HepG2 (cell line): Measurements from ENCODE around the gene JAG1. TPM values are rescaled to one million over a fixed set of nuclear protein-coding genes. Genes with fewer than 3 reads are reported as not detected.
A peak's percentile ranks its signal among the peaks of the same experiment; 100 is the strongest.

Source experiments
- IRF2 ChIP-seq: IDR thresholded peaks from 2 replicates; pipeline ENCODE4 v1.6.1; 2018; ENCODE audit warnings: missing genetic modification reagents, missing compliant biosample characterization
- NCOR1 ChIP-seq: fragments of 200-600 bp; sonication (generic); IDR thresholded peaks from 2 replicates; pipeline ENCODE4 v1.7.0; 2017; ENCODE audit warnings: antibody characterized with exemption, low read length, borderline replicate concordance
- RFX1 ChIP-seq: fragments of 450-650 bp; IDR thresholded peaks from 2 replicates; pipeline ENCODE4 v1.6.1; 2017
- SRSF4 ChIP-seq: fragments of 200-400 bp; formaldehyde crosslinking; IDR thresholded peaks from one replicate; pipeline ENCODE4 v1.6.1; 2018; ENCODE audit warnings: mild to moderate bottlenecking, low read depth, low read length, moderate library complexity; ENCODE audit not compliant: poor library complexity, severe bottlenecking
- ZNF460 ChIP-seq: sonication (generic); formaldehyde crosslinking; IDR thresholded peaks from 2 replicates; pipeline ENCODE4 v1.5.1; 2020; ENCODE audit warnings: missing genetic modification reagents, mild to moderate bottlenecking, borderline replicate concordance
- ZNF781 ChIP-seq: sonication (generic); formaldehyde crosslinking; IDR thresholded peaks from 2 replicates; pipeline ENCODE4 v1.5.1; 2020; ENCODE audit warnings: borderline replicate concordance, mild to moderate bottlenecking, missing genetic modification reagents; ENCODE audit errors: not compliant biosample characterization
- polyA plus RNA-seq, 8 experiments: library from polyadenylated mRNA; depleted of rRNA in 3 of 8; stranded (reverse) in 7 of 8; unstranded in 1 of 8; fragments of >200 nt; fragmentation: Illumina TruSeq in 4 of 8; extraction: Trizol in 4 of 8; gene quantifications; 2 replicates each; pipeline versions ENCODE4 v1.2.1 to v1.2.3, GENCODE V29; 2011 to 2016; ENCODE audit warnings: low read depth in 4 of 8, missing spikeins in 1 of 8, mixed read lengths in 1 of 8; ENCODE audit not compliant: insufficient read depth in 1 of 8
- total RNA-seq, 5 experiments: library from RNA; depleted of rRNA; stranded (reverse); fragments of >200 nt; fragmentation: Illumina TruSeq; extraction: Trizol; gene quantifications; 2 replicates each; pipeline ENCODE4 v1.2.3, GENCODE V29; 2016; ENCODE audit warnings: low read depth in 1 of 5
- TF ChIP-seq, protein P1 (sequence below): sonication (generic); formaldehyde crosslinking; IDR thresholded peaks from 2 replicates; pipeline ENCODE4 v1.5.1; 2020; ENCODE audit warnings: missing genetic modification reagents, mild to moderate bottlenecking, borderline replicate concordance
- TF ChIP-seq, protein P2 (sequence below): sonication (generic); formaldehyde crosslinking; IDR thresholded peaks from 2 replicates; pipeline ENCODE4 v1.4.0; 2020; ENCODE audit warnings: missing genetic modification reagents; ENCODE audit errors: not compliant biosample characterization
- TF ChIP-seq, protein P3 (sequence below): IDR thresholded peaks from 2 replicates; pipeline ENCODE4 v1.6.1; 2012; ENCODE audit warnings: low read length, improper control_type of control experiment
- TF ChIP-seq, protein P4 (sequence below): sonication (generic); formaldehyde crosslinking; IDR thresholded peaks from 2 replicates; pipeline ENCODE4 v1.5.0; 2020; ENCODE audit warnings: mild to moderate bottlenecking, missing genetic modification reagents
- TF ChIP-seq, protein P5 (sequence below): sonication (generic); formaldehyde crosslinking; IDR thresholded peaks from 2 replicates; pipeline ENCODE4 v1.4.0; 2020; ENCODE audit warnings: mild to moderate bottlenecking, missing genetic modification reagents

Gene JAG1
- total and polyA plus RNA-seq, 2 of the 13 experiments (the other 11 are each of a cell fraction or from before 2014, with no cell fraction given), result 47.1 to 56.3 TPM

DNA sequence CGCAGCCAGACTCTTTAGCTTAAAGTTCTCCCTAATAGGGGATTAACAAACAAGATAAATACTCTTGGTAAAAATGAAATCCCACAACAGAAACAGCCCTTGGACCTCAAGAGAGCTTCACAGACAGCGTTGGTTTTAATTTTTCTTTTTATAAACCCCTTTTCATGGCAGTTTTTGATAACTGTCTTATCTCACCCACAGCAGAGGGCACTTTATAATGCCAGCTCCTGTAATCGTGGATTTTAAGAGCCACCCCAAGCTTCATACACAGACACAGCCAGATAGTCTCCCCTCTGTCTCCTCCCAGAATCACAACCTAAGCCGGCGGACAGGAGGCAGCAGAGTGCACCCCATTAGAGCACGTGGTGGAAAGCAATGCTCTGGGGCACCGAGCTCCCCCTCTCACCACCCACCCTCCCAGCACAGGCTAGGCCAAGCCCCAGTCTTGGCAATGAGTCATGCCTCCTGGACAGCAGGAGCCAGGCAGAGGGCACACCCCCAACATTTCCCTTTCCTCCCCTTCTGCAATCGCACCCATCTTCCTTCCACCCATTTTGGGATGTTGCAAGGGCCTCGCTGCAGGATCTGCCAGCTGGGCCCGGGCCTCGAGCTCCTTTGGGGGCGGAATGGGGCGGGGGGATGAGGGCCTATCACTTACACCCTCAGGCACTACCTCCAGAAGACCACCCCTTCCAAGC, 2.4 kb downstream of the JAG1 start (continued):
- TF ChIP-seq, protein P1, sequence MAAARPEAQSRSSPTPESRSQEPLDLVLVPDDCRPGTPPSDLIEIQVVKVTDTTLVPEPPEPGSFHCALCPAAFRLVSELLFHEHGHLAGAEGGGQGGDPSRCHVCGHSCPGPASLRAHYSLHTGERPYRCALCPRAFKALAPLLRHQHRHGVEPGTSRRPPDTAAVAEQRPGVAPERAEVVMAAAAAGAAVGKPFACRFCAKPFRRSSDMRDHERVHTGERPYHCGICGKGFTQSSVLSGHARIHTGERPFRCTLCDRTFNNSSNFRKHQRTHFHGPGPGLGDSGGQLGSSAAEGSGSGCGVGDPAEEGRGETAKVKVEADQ, result no peak
- TF ChIP-seq ZNF460 (CRISPR knock-in tag) (no peak), RFX1 (no peak), SRSF4 (no peak), ZNF781 (CRISPR knock-in tag) (peak; percentile 18), NCOR1 (peak; percentile 51; the same call in 1 of the 2 replicates), IRF2 (CRISPR knock-in tag) (peak; percentile 85)
- TF ChIP-seq, protein P2, sequence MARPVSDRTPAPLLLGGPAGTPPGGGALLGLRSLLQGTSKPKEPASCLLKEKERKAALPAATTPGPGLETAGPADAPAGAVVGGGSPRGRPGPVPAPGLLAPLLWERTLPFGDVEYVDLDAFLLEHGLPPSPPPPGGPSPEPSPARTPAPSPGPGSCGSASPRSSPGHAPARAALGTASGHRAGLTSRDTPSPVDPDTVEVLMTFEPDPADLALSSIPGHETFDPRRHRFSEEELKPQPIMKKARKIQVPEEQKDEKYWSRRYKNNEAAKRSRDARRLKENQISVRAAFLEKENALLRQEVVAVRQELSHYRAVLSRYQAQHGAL (CRISPR knock-in tag), result no peak
- TF ChIP-seq, protein P3, sequence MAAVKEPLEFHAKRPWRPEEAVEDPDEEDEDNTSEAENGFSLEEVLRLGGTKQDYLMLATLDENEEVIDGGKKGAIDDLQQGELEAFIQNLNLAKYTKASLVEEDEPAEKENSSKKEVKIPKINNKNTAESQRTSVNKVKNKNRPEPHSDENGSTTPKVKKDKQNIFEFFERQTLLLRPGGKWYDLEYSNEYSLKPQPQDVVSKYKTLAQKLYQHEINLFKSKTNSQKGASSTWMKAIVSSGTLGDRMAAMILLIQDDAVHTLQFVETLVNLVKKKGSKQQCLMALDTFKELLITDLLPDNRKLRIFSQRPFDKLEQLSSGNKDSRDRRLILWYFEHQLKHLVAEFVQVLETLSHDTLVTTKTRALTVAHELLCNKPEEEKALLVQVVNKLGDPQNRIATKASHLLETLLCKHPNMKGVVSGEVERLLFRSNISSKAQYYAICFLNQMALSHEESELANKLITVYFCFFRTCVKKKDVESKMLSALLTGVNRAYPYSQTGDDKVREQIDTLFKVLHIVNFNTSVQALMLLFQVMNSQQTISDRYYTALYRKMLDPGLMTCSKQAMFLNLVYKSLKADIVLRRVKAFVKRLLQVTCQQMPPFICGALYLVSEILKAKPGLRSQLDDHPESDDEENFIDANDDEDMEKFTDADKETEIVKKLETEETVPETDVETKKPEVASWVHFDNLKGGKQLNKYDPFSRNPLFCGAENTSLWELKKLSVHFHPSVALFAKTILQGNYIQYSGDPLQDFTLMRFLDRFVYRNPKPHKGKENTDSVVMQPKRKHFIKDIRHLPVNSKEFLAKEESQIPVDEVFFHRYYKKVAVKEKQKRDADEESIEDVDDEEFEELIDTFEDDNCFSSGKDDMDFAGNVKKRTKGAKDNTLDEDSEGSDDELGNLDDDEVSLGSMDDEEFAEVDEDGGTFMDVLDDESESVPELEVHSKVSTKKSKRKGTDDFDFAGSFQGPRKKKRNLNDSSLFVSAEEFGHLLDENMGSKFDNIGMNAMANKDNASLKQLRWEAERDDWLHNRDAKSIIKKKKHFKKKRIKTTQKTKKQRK, result no peak
- TF ChIP-seq, protein P4, sequence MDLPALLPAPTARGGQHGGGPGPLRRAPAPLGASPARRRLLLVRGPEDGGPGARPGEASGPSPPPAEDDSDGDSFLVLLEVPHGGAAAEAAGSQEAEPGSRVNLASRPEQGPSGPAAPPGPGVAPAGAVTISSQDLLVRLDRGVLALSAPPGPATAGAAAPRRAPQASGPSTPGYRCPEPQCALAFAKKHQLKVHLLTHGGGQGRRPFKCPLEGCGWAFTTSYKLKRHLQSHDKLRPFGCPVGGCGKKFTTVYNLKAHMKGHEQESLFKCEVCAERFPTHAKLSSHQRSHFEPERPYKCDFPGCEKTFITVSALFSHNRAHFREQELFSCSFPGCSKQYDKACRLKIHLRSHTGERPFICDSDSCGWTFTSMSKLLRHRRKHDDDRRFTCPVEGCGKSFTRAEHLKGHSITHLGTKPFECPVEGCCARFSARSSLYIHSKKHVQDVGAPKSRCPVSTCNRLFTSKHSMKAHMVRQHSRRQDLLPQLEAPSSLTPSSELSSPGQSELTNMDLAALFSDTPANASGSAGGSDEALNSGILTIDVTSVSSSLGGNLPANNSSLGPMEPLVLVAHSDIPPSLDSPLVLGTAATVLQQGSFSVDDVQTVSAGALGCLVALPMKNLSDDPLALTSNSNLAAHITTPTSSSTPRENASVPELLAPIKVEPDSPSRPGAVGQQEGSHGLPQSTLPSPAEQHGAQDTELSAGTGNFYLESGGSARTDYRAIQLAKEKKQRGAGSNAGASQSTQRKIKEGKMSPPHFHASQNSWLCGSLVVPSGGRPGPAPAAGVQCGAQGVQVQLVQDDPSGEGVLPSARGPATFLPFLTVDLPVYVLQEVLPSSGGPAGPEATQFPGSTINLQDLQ (CRISPR knock-in tag), result no peak
- TF ChIP-seq, protein P5, sequence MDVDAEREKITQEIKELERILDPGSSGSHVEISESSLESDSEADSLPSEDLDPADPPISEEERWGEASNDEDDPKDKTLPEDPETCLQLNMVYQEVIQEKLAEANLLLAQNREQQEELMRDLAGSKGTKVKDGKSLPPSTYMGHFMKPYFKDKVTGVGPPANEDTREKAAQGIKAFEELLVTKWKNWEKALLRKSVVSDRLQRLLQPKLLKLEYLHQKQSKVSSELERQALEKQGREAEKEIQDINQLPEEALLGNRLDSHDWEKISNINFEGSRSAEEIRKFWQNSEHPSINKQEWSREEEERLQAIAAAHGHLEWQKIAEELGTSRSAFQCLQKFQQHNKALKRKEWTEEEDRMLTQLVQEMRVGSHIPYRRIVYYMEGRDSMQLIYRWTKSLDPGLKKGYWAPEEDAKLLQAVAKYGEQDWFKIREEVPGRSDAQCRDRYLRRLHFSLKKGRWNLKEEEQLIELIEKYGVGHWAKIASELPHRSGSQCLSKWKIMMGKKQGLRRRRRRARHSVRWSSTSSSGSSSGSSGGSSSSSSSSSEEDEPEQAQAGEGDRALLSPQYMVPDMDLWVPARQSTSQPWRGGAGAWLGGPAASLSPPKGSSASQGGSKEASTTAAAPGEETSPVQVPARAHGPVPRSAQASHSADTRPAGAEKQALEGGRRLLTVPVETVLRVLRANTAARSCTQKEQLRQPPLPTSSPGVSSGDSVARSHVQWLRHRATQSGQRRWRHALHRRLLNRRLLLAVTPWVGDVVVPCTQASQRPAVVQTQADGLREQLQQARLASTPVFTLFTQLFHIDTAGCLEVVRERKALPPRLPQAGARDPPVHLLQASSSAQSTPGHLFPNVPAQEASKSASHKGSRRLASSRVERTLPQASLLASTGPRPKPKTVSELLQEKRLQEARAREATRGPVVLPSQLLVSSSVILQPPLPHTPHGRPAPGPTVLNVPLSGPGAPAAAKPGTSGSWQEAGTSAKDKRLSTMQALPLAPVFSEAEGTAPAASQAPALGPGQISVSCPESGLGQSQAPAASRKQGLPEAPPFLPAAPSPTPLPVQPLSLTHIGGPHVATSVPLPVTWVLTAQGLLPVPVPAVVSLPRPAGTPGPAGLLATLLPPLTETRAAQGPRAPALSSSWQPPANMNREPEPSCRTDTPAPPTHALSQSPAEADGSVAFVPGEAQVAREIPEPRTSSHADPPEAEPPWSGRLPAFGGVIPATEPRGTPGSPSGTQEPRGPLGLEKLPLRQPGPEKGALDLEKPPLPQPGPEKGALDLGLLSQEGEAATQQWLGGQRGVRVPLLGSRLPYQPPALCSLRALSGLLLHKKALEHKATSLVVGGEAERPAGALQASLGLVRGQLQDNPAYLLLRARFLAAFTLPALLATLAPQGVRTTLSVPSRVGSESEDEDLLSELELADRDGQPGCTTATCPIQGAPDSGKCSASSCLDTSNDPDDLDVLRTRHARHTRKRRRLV (CRISPR knock-in tag), result no peak
